Stimulated activated CD4-positive, alpha-beta T cell treated with anti-CD3 and anti-CD28 coated beads, TNF-alpha, amount 100 ng/mL, for 24 hours (primary cell): ENCODE results near the gene MAPK12.
A peak's percentile ranks its signal among the peaks of the same experiment; 100 is the strongest.

Experiments used
- DNase-seq, 3 experiments: peaks; one replicate each; pipeline ENCODE4 v3.0.0-alpha.2; 2020; ENCODE audit warnings: low read depth in 3 of 3

The MAPK12 gene

DNA sequence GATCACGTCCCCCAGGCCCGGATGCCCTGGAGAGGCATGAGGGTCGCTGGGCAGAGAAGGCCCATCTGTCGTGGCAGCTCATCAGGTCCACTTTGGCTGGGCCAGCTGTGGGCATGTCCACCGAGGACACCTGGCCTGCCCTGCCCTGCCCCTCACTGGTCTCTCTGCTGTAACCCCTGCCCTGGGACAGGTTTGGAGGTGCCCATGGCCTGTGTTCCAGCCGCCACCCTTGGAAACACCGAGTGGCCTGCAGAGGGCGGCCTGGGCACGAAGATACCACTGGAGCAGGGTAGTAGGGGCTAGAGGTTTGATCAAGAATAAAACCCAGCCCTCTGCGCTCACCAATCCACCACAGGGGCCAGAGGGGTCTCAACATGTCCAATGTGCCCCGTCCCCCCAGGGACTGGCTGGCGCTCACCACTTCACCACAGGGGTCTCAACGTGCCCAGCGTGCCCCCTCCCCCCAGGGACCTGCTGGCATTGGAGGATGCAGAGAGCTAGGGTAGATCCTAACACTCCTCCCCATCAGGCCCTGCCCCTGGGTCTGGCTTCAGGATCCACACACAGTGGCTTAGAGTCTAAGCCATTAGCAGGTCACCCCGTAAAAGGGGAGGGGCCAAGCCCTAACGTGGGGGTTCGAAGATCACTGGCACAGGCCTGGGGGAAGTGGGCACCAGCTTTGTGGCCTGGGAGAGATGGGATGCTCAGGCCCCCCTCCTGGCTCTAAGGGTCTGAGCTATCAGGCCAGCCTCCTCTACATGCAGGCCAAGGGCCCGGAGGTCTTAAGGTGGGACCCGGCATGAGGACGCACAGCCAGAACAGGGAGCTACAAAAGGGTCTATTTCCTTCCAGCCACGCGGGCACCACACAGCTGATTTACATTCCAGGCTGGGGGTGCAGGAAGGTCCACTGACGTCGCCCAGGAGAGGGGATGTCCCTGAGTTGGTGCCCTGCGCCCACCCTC is 9.1 kb downstream of the MAPK12 start:
- peak; percentile 45 to 64 (median 55) for DNase-seq

- DNase-seq, result no peak
These were observed 9.9 kb downstream of the MAPK12 start for GRCh38 chr22:50251477-50252081.

DNA sequence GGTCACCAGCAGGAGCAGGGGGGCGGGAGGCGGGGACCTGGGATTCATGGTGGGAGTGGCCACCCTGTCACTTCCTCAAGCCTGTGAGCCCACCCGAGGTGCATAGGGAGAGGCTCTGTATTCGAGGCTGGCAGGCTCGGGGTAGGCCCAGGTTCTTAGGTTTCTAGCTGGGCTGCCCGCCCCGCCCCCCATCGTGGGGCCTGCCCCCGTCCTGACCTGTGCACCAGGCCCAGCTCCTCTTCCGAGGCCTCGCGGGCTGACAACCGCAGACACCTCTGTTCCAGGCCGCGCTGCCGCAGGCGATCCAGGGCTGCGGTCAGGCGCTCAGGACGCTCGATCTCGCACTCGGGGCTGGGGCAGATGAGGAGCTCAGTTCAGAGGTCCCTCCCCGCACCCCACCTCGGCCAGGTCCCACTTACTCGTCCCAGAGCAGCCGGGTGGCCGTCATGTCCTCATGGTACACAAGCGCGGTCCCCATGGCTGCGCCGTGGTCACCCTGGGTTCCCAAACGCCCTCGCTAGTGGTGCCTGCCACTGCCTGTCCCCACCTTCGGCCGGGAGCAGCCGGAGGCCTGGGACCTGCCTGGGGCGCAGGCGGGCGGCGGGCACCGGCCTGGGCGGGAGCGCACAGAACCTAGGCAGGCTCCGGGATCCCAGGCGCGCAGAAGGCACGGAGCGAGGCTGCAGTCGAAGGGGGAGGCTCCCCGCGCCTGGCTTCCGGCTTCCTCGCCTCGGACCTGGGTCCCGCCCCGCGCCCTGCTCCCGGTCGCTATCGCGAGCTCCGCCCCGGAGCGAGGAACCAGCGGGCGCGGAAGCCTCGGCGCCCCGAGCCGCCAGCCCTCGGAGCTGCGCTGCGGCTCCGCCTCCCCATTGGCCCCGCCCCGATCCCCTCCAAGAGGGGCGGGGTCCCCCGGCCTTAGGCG is 10.7 kb downstream of the MAPK12 start, which contains the start of gene HDAC10:
Gene HDAC10, minus strand, starts transcription at position 711 of the 922 bp plus-strand sequence. Its CDS starts 233 bp downstream, at position 478.
- DNase-seq, result peak; percentile 49 to 86 (median 73)

DNA sequence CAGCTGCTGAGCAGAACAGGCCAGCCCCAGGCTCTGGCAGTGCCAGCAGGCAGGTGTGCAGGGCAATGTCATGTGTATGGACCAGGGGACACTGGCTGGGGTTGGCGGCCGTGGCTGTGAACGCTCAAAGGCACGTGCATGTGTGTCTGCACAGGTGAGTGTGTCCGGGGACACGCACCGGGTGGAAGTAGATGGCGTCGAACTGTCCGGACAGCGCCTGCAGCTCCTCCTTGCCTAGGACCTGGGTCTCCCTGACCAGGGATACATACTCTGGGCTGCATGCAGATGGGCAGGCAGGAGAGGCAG is 11.3 kb downstream of the MAPK12 start:
- no peak for DNase-seq

DNA sequence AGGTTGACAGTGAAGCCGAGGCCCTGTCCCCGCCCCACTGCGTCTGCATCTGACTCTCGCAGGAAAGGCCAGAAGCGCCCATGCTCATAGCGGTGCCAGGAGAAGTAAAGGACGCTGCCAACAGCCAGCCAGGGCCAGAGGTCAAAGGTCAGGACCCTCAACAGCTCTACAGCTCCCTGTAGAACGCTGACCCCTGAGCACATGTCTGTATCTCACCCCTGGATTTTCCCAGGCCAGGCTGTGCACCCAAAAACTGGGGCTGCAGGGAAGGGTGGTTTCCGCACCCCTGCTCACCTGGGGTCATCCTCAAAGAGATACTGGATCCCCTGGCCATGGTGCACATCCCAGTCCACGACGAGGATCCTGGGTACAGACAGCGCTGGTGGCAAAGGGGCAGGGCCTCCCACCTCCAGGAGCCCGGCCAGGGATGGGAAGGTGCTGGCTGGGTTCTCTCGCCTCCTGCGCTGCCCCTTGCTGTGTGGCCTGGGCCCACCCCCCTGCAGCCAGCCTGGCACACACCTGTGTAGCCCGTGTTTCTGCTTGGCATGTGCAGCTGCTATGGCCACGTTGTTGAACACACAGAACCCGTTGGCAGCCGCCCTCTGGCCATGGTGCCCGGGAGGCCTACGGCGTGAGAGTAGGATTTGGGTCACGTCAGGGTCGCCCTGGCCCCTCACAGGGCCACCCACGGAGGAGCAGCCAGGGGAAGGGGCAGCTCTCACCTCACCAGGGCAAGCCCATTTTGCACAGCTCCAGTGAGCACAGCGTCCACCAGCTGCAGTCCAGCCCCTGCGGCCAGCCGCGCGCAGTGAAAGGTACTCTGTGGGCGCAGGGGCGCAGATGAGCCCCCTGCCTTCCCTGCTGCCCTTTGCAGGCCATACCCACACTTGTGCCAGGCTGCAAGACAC is 11.9 kb downstream of the MAPK12 start:
- DNase-seq, result no peak

GRCh38 chr22:50248196-50249081 is 13.0 kb downstream of the MAPK12 start:
- DNase-seq, result no peak

DNA sequence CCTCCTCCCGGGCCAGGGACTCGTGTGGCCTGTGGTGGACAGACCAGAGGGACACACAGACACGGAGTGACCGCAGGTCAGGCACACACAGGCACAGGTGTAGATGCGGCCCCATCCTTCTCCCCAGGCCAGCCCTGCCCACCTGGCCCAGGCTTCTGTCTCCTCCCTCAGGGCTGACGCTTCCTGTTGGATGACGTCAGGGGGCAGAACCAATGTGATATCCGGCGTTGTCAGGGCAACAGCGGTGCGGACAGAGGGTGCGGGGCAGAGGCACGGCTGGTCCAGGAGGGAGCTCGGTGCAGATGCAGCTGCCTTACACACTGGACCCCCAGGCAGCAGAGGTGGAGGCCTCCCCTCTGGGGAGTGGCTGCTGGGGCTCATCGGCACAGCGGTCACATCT is 13.7 kb downstream of the MAPK12 start:
- DNase-seq, result no peak

DNA sequence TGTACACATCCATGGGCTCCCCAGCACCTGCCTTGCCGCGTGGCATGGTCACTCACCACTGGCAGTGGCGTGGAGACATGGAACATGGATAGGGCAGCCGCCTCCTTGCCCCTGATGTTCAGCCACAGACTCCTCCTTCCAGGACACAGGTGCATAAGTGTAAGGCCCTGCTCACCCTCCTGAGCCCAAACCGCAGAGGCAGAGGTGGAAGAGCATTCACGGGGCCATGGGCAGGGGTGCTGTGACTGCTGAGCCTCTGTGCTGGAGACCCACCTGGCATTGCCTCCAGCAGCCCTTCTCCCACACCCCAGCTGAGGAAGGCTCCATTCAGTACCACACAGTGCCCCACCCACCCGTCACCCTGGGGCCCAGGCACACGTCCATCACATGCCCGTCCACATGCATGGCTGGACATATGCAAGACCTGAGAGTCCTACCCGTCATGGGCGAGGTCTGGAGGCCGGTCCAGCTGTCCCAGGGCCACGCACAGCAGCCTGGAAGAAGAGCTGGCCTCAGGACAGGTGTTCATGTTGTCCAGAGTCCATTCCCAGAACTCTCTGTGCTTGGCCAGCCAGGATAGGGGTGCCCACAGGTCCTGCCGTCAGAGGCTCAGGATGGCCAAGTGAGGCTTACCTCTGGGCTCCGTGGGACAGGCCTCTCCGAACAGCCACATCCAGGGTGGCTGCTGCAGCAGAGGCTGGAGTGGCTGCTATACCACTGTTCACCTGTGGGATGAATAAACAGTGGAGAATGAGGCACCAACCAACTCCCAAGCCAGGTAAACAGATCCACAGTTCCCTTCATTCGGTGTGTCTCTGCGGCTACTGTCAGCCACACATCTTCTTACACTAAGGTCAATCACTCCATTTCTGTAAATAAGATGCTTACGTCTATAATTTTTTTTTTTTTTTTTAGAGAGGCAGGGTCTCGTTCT is 15.0 kb downstream of the MAPK12 start:
- no peak for DNase-seq

GRCh38 chr22:50245214-50246072 is 16.0 kb downstream of the MAPK12 start:
- no peak for DNase-seq

DNA sequence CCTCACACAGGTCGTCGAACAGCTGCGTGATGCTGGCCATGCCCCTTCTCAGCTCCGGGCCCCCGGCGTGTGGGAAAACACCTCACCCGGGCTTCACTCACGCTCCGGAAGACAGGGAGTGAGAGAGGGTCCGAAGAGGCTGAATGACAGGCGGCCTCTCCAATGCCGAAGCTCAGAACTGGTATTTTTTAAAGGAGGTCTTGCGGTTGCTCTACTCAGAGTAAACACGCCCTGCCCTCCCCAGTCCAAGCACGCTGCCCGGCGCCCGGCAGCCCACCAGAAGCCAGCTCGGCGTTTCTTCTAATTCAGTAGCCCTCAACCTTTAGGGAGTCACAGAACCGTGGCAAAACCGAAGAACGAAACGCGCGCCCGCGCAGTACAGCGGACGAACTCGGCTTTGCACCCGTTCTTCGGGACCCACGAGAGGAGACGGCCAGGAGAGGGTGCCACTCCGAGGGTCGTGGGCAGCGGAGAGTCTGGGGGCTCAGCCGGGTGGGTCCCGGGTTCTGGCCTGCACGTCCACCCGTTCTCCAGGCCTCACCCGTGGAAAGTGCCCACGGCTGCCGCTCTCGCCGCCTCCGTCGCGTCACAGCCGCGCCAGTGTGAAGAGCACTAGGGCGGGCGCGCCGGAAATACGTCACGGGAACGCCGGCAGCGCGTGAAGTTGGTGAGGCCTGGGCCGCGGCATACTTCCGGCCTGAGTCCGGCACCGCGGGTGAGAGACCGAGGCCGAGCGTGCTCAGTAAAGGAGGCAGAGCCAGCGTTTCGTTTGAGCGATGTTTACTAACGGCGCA is 16.9 kb downstream of the MAPK12 start, which contains the start of gene TUBGCP6:
Gene TUBGCP6, minus strand, starts transcription at position 604 of the 794 bp plus-strand sequence. Its CDS starts 564 bp downstream, at position 40.
- peak; percentile 85 to 93 (median 89) for DNase-seq

DNA sequence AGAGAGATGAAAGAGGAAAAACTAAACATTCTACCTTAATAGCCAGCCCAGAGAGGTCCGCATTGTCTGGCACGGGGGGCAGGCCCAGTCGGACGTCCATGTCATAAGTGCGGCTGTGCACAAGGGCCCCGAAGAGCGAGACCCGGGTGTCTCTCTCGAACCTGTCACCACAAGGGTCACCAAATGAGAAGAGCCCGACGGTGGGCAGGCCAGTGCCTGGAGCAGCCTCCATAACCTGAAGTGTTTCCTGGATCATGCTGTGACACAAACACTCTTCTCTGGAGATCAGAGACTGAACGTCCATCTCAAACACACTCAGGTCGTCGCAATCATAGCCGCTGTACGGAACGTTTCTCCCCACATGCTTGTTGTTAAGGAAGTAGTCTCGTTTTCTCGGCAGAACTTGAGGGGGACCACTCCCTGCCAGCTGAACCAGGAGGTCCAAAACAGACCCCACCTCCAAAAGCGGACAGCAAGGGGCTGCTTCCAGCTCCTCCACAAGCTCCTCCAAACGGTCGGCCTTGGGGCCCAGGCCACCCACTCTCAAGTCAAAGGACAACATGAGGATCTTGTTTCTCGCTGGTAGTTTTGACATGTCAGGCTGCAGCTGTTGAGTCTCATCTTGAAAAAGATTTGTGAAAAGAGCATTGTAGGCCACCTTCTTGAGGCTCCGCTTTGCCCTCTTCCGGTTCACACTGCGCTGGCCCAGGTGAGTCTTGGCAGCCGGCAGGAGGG is 17.6 kb downstream of the MAPK12 start:
- DNase-seq, result no peak

- no peak for DNase-seq
These were observed 19.0 kb downstream of the MAPK12 start for GRCh38 chr22:50242406-50242949.

DNA sequence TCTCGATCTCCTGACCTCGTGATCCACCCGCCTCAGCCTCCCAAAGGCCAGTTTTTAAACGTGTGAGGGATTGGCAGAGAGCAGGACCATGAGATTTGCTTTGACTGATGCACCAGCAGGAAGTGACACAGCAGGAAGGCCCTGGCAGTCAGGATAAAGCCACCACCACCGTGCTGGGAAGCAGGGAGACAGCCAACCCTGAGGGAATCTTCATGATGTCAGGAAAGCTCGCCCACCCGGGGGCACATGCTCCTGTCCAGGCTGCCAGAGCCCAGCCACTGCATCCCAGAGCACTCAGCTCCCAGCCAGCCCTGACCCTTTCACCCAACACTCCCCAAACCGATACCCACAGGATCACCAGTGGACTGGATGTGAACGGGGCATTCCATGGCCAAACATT is 22.7 kb downstream of the MAPK12 start:
- no peak for DNase-seq

GRCh38 chr22:50236731-50237409 is 24.6 kb downstream of the MAPK12 start:
- no peak for DNase-seq

GRCh38 chr22:50233223-50233622 is 28.3 kb downstream of the MAPK12 start:
- DNase-seq, result no peak
